D721Med (cell line): ENCODE measurements around the gene TPST2.

ENCODE experiments used
- DNase-seq: peaks from one replicate; pipeline ENCODE4 v3.0.0; 2011; ENCODE audit warnings: low spot score; ENCODE audit not compliant: insufficient read length
- FAIRE-seq: peaks from 2 replicates; lab custom pipeline; 2011; peaks lifted over from hg19 to GRCh38; lab: Jason Lieb, UNC
- TF ChIP-seq, protein P1 (sequence below): IDR thresholded peaks from 2 replicates; pipeline ENCODE4 v1.5.1; 2012; ENCODE audit warnings: mild to moderate bottlenecking, control low read depth; ENCODE audit not compliant: insufficient read depth; ENCODE audit errors: missing control alignments

Gene TPST2

DNA sequence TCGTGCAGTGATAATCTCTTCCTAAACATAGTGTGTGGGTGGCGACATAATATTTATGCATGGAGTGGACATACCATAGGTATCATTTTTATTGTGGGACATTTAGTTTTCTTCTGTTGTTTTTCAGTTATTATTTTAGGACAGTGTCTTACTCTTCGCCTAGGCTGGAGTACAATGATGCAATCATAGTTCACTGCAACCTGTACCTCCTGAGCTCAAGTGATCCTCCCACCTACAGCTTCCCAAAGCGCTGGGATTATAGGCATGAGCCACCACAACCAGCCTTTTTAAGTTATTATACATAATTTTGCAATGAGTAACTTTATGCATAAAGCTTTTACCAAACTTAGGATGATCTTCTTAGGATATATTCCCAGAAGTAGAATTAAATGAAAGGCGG is 103.5 kb downstream of the TPST2 start:
- no peak for FAIRE-seq
- TF ChIP-seq, protein P1, sequence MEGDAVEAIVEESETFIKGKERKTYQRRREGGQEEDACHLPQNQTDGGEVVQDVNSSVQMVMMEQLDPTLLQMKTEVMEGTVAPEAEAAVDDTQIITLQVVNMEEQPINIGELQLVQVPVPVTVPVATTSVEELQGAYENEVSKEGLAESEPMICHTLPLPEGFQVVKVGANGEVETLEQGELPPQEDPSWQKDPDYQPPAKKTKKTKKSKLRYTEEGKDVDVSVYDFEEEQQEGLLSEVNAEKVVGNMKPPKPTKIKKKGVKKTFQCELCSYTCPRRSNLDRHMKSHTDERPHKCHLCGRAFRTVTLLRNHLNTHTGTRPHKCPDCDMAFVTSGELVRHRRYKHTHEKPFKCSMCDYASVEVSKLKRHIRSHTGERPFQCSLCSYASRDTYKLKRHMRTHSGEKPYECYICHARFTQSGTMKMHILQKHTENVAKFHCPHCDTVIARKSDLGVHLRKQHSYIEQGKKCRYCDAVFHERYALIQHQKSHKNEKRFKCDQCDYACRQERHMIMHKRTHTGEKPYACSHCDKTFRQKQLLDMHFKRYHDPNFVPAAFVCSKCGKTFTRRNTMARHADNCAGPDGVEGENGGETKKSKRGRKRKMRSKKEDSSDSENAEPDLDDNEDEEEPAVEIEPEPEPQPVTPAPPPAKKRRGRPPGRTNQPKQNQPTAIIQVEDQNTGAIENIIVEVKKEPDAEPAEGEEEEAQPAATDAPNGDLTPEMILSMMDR, result no peak
- no peak for DNase-seq

DNA sequence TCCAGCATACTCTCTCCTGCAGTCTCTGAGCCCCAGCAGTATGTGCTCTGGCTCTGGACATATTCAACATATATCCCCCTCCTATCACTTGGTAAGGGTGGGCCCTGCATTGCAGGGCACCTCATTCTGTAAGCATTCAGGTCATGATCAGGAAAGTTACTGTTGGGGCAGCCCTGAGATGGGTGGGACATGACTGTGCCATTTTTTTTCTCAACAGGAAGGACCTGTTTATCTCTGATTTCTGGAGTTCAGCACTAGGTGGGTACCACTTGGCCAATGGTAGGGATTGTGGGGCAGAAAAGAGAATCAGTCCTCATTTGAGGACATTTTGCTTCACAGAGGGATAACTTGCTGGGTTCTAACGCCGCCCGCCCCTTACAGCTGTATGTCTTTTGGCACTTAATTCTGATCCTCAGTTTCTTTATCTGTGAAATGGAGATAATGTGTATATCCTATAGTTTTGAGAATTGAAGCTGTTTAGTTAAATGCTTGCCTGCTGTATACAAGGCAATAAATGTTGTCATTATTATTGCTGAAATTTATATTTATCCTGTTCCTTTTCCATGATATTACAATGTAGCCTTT is 104.0 kb downstream of the TPST2 start:
- FAIRE-seq (no peak), DNase-seq (no peak)
- TF ChIP-seq, protein P1, result no peak

DNA sequence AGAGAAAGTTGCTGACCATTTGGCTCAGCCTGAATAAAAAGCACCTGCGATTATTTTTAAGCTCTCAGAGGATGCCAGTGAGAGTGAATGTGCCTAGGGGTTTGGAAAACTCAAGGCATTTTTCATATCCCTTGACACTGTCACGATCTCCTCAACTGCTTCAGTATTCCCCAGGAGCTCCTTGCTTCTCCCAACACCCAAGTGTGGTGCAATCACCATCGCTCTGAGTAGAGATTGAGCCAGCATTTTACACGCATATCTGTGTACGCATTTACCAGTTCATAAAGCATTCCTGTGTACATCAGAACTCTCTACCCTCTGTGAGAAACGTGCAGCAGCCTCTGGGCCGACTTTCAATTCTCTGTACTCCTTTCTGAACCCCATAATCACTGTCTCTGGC is 104.9 kb downstream of the TPST2 start:
- TF ChIP-seq, protein P1, result no peak
- DNase-seq (no peak), FAIRE-seq (no peak)

DNA sequence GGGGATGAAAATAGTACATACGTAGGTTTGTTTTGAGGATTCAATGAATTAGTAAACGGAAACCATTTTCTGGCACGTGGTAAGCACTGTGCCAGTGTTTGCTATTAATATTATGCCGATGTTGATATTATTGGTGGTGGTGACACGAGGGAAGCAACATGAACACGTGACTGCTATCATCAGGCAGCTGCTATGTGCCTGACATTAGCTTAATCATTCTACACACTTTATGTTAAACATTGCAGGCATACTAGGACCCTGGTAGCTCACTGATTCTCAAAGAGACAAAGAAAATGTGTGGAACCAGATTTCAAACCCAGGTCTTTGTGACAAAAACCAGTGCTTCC is 105.6 kb downstream of the TPST2 start:
- no peak for DNase-seq
- TF ChIP-seq, protein P1, result no peak
- FAIRE-seq, result no peak

DNA sequence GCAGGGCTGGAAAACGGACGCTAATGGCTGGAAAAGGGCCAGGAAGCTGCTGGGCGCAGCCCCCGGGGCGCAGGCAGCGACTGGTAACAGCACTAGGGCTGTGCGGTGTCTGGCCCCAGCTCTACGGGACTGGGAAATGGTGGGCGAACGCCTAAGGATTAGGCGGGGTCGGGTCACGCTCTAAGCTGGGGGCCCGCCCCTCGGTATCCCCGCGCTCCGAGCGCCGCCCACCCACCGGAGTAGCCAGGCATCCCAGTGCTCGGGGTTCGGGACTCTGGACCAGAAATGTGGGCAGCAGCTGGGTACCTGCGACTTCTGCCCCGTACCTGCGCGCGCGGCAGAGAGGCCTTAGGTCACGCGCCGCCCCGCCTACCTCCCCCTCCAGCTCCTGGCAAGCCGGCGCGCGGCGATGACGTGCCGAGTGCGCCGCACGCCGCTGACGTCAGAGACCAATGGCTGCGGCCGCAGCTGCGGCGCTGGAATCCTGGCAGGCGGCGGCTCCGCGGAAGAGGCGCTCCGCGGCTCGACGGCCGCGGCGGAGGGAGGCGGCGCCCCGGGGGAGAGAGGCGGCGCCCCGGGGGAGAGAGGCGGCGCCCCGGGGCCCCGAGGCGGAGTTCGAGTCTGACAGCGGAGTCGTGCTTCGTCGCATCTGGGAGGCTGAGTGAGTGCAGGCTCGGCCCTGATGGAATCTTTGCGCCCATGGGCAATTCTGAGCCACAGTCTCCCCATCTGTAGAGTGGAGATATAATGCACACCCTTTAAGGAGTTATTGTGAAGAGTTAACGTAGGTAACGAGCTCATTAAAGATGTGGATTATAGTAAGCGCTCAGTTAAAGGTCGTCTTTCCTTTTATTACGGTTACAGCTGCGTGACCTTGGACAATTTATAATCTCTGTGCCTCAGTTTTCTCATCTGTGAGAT is 106.2 kb downstream of the TPST2 start, which contains the start of the genes HPS4 and SRRD:
HPS4 (minus strand) TSS at position 345 of the 921 bp plus-strand sequence. CDS start 2,021 bp downstream, outside the sequence.
SRRD (plus strand) TSS at position 439 of the 921 bp plus-strand sequence; CDS start at position 453, 14 bp downstream.
- TF ChIP-seq, protein P1, result no peak
- DNase-seq (peak; percentile 47), FAIRE-seq (no peak)

DNA sequence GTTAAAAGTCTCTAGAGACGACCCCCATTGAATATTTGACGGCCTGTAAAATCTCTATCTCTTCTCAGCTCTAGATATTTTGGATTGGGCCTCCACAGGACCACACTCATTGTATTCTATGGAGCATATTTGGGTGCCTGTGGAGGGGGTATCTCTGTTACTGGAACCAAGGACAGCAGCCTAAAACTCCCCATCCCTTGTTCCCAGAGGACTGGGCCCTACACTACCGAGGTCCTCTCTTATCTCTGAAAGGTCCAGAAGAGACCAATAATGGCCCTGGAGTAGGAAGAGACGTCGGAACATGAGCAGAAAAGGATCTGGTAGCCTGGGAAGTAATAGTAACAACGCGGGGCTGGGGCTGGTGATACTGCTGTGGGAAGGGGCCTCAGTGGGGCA is 106.9 kb downstream of the TPST2 start:
- FAIRE-seq (no peak), DNase-seq (no peak)
- TF ChIP-seq, protein P1, result no peak
